K562 (cell line): Measurements from ENCODE around the gene ZDHHC19.

Source experiments
- CEBPB ChIP-seq: fragments of 450-650 bp; IDR thresholded peaks from 2 replicates; pipeline ENCODE4 v1.6.1; 2016; ENCODE audit warnings: missing genetic modification characterization, missing compliant biosample characterization
- E4F1 ChIP-seq: fragments of 250-450 bp; sonication (Bioruptor Pico); IDR thresholded peaks from 2 replicates; pipeline ENCODE4 v1.5.0; 2021; ENCODE audit warnings: mild to moderate bottlenecking, borderline replicate concordance
- FOS ChIP-seq: IDR thresholded peaks from 3 replicates; pipeline ENCODE4 v1.6.1; 2011; ENCODE audit not compliant: insufficient read length; ENCODE audit errors: extremely low read depth
- FOXJ3 ChIP-seq: sonication (generic); formaldehyde crosslinking; IDR thresholded peaks from 2 replicates; pipeline ENCODE4 v1.4.0; 2020; ENCODE audit warnings: mild to moderate bottlenecking, missing genetic modification reagents
- GABPA ChIP-seq: fragments of 200-800 bp; sonication (Bioruptor generic); conservative IDR thresholded peaks from 2 replicates; pipeline ENCODE4 v1.6.1; 2016; ENCODE audit warnings: low read depth, missing genetic modification characterization, missing compliant biosample characterization
- KLF16 ChIP-seq: IDR thresholded peaks from 2 replicates; pipeline ENCODE4 v1.6.1; 2016; ENCODE audit warnings: antibody characterized with exemption
- MLX ChIP-seq, 2 experiments: fragments of 450-650 bp in 1 of 2; sonication (generic) in 1 of 2; formaldehyde crosslinking; conservative IDR thresholded peaks; 2 replicates each; pipeline versions ENCODE4 v1.4.0 to v1.8.1; 2020 to 2022; ENCODE audit warnings: mild to moderate bottlenecking in 1 of 2, missing genetic modification reagents in 1 of 2
- POLR2A ChIP-seq: fragments of 450-650 bp; conservative IDR thresholded peaks from 2 replicates; pipeline ENCODE4 v1.6.1; 2016
- REST ChIP-seq, 2 experiments: fragments of 450-650 bp; formaldehyde crosslinking in 1 of 2; IDR thresholded peaks; 2 replicates each; pipeline versions ENCODE4 v1.4.0 to v1.6.1; 2014 to 2020; ENCODE audit warnings: mild to moderate bottlenecking in 2 of 2, borderline replicate concordance in 1 of 2, low read depth in 1 of 2
- SIN3A ChIP-seq, 2 experiments: fragments of 150-350 bp in 1 of 2; IDR thresholded peaks; 2 replicates each; pipeline ENCODE4 v1.6.1; 2011 to 2016; ENCODE audit warnings: borderline replicate concordance in 2 of 2, low read depth in 2 of 2, low read length in 2 of 2, mild to moderate bottlenecking in 2 of 2, moderate library complexity in 2 of 2; ENCODE audit not compliant: control insufficient read depth in 1 of 2
- SMC3 ChIP-seq: conservative IDR thresholded peaks from 2 replicates; pipeline ENCODE4 v1.6.1; 2011; ENCODE audit warnings: low read depth, low read length, improper control_type of control experiment; ENCODE audit not compliant: insufficient read depth
- SREBF2 ChIP-seq: sonication (generic); formaldehyde crosslinking; IDR thresholded peaks from 2 replicates; pipeline ENCODE4 v1.4.0; 2020; ENCODE audit warnings: mild to moderate bottlenecking, missing genetic modification reagents
- ZFP36 ChIP-seq: fragments of 150-350 bp; IDR thresholded peaks from 2 replicates; pipeline ENCODE4 v1.6.1; 2018; ENCODE audit warnings: low read length, low read depth; ENCODE audit not compliant: partially characterized antibody

DNA sequence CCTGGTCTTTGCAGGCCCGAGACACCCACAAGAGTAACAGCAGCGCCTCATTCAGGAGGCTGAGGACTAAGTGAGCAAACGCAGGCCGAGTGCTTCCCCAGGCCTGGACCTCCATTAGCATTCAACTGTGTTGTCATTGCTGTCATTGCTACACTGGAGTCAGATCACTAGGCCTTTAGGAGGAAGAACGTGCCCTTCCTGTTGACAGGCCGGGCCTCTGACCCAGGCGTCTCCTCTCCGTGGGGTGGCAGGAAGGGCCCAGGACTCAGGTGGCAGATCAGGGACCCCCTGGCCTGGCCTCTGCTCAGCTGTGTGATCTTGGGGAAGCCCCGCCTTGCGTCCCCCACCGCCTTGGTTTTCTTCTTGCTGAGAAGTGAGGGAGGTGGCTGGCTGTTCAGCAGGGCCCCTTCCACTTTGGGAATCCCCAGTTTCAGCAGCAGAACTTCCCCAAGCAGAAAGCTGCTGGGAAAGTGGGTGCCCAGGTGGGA lies 19.1 kb downstream of the ZDHHC19 start:
- TF ChIP-seq REST (IDR thresholded peaks at IDR 0.05; ENCODE audit: borderline replicate concordance) (no peak), REST (CRISPR knock-in tag; IDR thresholded peaks at IDR 0.05; ENCODE audit: low read depth) (no peak), FOS (no peak), KLF16 (no peak), FOXJ3 (CRISPR knock-in tag) (no peak), POLR2A (no peak), MLX (CRISPR knock-in tag; conservative IDR thresholded peaks at IDR 0.05) (no peak), SMC3 (no peak), SREBF2 (CRISPR knock-in tag) (no peak), E4F1 (no peak), SIN3A (IDR thresholded peaks at IDR 0.05; ENCODE audit: borderline replicate concordance in 2 of 2, control insufficient read depth in 1 of 2, low read depth in 2 of 2, low read length in 2 of 2) (no peak), ZFP36 (no peak), GABPA (tag) (no peak), CEBPB (tag) (no peak)
